ENCODE measurements around the gene HTT. TPM values are rescaled to one million over a fixed set of nuclear protein-coding genes. Genes with fewer than 3 reads are reported as not detected.

Gene HTT
- total and polyA plus RNA-seq, 10 of the 15 experiments (the other 5 are each of a cell fraction or from before 2014, with no cell fraction given) = 3.3 to 113 (median 43.3) TPM

GRCh38 chr4:3212391-3213105, 138.1 kb downstream of the HTT start:
- ATAC-seq (no peak), FAIRE-seq (no peak), DNase-seq (ENCODE audit: low read depth, low spot score) (no peak)
- no peak overlapping the region for H3K4me3 ChIP-seq
- no peak overlapping the region for H2AFZ ChIP-seq (ENCODE audit: control insufficient read depth, low read depth, low read length)
- no peaks in the 10 kb centered on the region for H3K27me3 ChIP-seq (replicated peaks in 1 of 2; ENCODE audit: control insufficient read depth in 2 of 2, insufficient read depth in 2 of 2, low read length in 1 of 2)
- 93% methylated on average over 12 of the region's 12 CpGs for WGBS (ENCODE audit: insufficient coverage, insufficient replicate concordance, low lambda C conversion rate, missing lambda C conversion rate)
- H3K4me2 ChIP-seq (ENCODE audit: control insufficient read depth, insufficient read depth) = no peak overlapping the region
- no peak for TF ChIP-seq IKZF2 (IDR thresholded peaks at IDR 0.05)
- TF ChIP-seq ZNF207 (IDR thresholded peaks at IDR 0.05; ENCODE audit: borderline replicate concordance) = no peak
- no peak for TF ChIP-seq SREBF2 (IDR thresholded peaks at IDR 0.05; ENCODE audit: low read length)
- no TSS peak for BruUV-seq (replicated peaks)
- no peaks in the 10 kb centered on the region for H3K79me2 ChIP-seq (ENCODE audit: control insufficient read depth, insufficient read depth, low read length)
- ChIA-PET POLR2A (no interaction called here), RAD21 (ENCODE audit: unreplicated experiment) (no interaction called here), SMC1A (ENCODE audit: uncharacterized antibody, unreplicated experiment) (no interaction called here), CTCF (interaction anchor here (1.7 kb wide), 1 partner anchor 234 kb away, joined by 4 read pairs; no protein-coding TSS in a partner anchor)
- H3K4me1 ChIP-seq (ENCODE audit: control insufficient read depth, insufficient read depth, low read length) = no peaks in the 10 kb centered on the region
- H3K27ac ChIP-seq (ENCODE audit: control insufficient read depth, insufficient read depth) = no peak overlapping the region
- in situ Hi-C loops (cut with MboI) (no loop called here), intact Hi-C loops (cut with micrococcal nuclease; ENCODE audit: unreplicated experiment) (no loop called here)
- peaks cover 42 to 50% of the 10 kb centered on the region in 2 experiments for H3K36me3 ChIP-seq (ENCODE audit: control insufficient read depth in 2 of 2, insufficient read depth in 2 of 2, low read length in 1 of 2)
- no peaks in the 10 kb centered on the region for H3K9me3 ChIP-seq (replicated peaks; ENCODE audit: control insufficient read depth, insufficient read depth, low read length)
- H3K9ac ChIP-seq (ENCODE audit: control insufficient read depth, insufficient read depth, low read length) = no peak overlapping the region
- no peaks in the 10 kb centered on the region for H4K20me1 ChIP-seq (ENCODE audit: control insufficient read depth, insufficient read depth)

- DNase-seq (ENCODE audit: low read depth, low spot score) = no peak
- no TSS peak for BruUV-seq (replicated peaks)
- Histone ChIP-seq H3K4me2 (ENCODE audit: control insufficient read depth, insufficient read depth) (no peak overlapping the region), H3K4me1 (ENCODE audit: control insufficient read depth, insufficient read depth, low read length) (no peaks in the 10 kb centered on the region), H3K36me3 (ENCODE audit: control insufficient read depth in 2 of 2, insufficient read depth in 2 of 2, low read length in 1 of 2) (peaks cover 46 to 50% of the 10 kb centered on the region in 2 experiments), H3K79me2 (ENCODE audit: control insufficient read depth, insufficient read depth, low read length) (no peaks in the 10 kb centered on the region), H2AFZ (ENCODE audit: control insufficient read depth, low read depth, low read length) (no peak overlapping the region), H3K4me3 (no peak overlapping the region), H4K20me1 (ENCODE audit: control insufficient read depth, insufficient read depth) (no peaks in the 10 kb centered on the region), H3K9ac (ENCODE audit: control insufficient read depth, insufficient read depth, low read length) (no peak overlapping the region), H3K27ac (ENCODE audit: control insufficient read depth, insufficient read depth) (no peak overlapping the region), H3K9me3 (replicated peaks; ENCODE audit: control insufficient read depth, insufficient read depth, low read length) (no peaks in the 10 kb centered on the region), H3K27me3 (replicated peaks in 1 of 2; ENCODE audit: control insufficient read depth in 2 of 2, insufficient read depth in 2 of 2, low read length in 1 of 2) (no peaks in the 10 kb centered on the region)
- WGBS (ENCODE audit: insufficient coverage, insufficient replicate concordance, low lambda C conversion rate, missing lambda C conversion rate) = 85% methylated on average over 4 of the region's 4 CpGs
- FAIRE-seq = no peak
- SMC1A ChIA-PET (ENCODE audit: uncharacterized antibody, unreplicated experiment) = no interaction called here
- no peak for TF ChIP-seq TBL1XR1 (IDR thresholded peaks at IDR 0.05; ENCODE audit: low read depth, low read length)
- in situ Hi-C loops (cut with MboI) = no loop called here
- CTCF ChIA-PET = interaction anchor here (1.7 kb wide), 1 partner anchor 235 kb away, joined by 4 read pairs; no protein-coding TSS in a partner anchor
- POLR2A ChIA-PET = no interaction called here
- ATAC-seq = no peak
- intact Hi-C loops (cut with micrococcal nuclease; ENCODE audit: unreplicated experiment) = no loop called here
- RAD21 ChIA-PET (ENCODE audit: unreplicated experiment) = no interaction called here
Observed at GRCh38 chr4:3213106-3213425, 138.6 kb downstream of the HTT start.

Measured in GM12878 (cell line).